Keratinocyte (primary cell): ENCODE data around the gene BAZ2B. TPM values are rescaled to one million over a fixed set of nuclear protein-coding genes. Genes with fewer than 3 reads are reported as not detected.

Experiments
- DNase-seq: peaks from one replicate; pipeline ENCODE4 v3.0.0-alpha.2; 2011; ENCODE audit warnings: low read depth, missing footprints, low spot score
- FAIRE-seq: peaks from 2 replicates; lab custom pipeline; 2011; peaks lifted over from hg19 to GRCh38; lab: Jason Lieb, UNC
- H2AFZ ChIP-seq: 2 replicates; pipeline ENCODE4 v1.6.0; 2012; ENCODE audit warnings: low read length, control low read depth, inconsistent platforms; ENCODE audit not compliant: control insufficient read depth
- H3K27ac ChIP-seq: 2 replicates; pipeline ENCODE4 v1.5.1; 2011; ENCODE audit warnings: low read length; ENCODE audit not compliant: control insufficient read depth, insufficient read depth
- H3K27me3 ChIP-seq: 3 replicates; pipeline ENCODE4 v1.6.0; 2011; ENCODE audit warnings: low read length; ENCODE audit not compliant: control insufficient read depth, insufficient read depth; ENCODE audit errors: extremely low read depth
- H3K36me3 ChIP-seq, 2 experiments: 2 replicates in 1 of 2; 3 replicates in 1 of 2; pipeline ENCODE4 v1.5.1; 2011; ENCODE audit warnings: low read length in 2 of 2, mild to moderate bottlenecking in 1 of 2; ENCODE audit not compliant: control insufficient read depth in 2 of 2, insufficient read depth in 2 of 2; ENCODE audit errors: extremely low read depth in 1 of 2
- H3K4me1 ChIP-seq: 3 replicates; pipeline ENCODE4 v1.5.1; 2011; ENCODE audit warnings: low read length; ENCODE audit not compliant: control insufficient read depth, insufficient read depth; ENCODE audit errors: extremely low read depth
- H3K4me2 ChIP-seq: 3 replicates; pipeline ENCODE4 v1.6.0; 2011; ENCODE audit warnings: low read depth, low read length; ENCODE audit not compliant: control insufficient read depth, insufficient read depth; ENCODE audit errors: extremely low read depth
- H3K4me3 ChIP-seq, 3 experiments: fragments of 200-600 bp in 1 of 3; sonication (generic) in 1 of 3; 2 replicates in 2 of 3; 3 replicates in 1 of 3; pipeline ENCODE4 v1.5.1; 2011 to 2016; ENCODE audit warnings: low read length in 3 of 3, mild to moderate bottlenecking in 3 of 3, control low read depth in 2 of 3, inconsistent platforms in 1 of 3, low read depth in 1 of 3, mixed read lengths in 1 of 3, mixed run types in 1 of 3, moderate library complexity in 1 of 3; ENCODE audit not compliant: control insufficient read depth in 2 of 3, insufficient read depth in 2 of 3; ENCODE audit errors: extremely low read depth in 1 of 3
- H3K79me2 ChIP-seq: 2 replicates; pipeline ENCODE4 v1.6.0; 2012; ENCODE audit warnings: low read length; ENCODE audit not compliant: control insufficient read depth, insufficient read depth
- H3K9ac ChIP-seq: 3 replicates; pipeline ENCODE4 v1.6.0; 2011; ENCODE audit warnings: low read length; ENCODE audit not compliant: control insufficient read depth, insufficient read depth; ENCODE audit errors: extremely low read depth
- H3K9me1 ChIP-seq: 3 replicates; pipeline ENCODE4 v1.6.0; 2011; ENCODE audit warnings: low read length; ENCODE audit not compliant: control insufficient read depth, insufficient read depth; ENCODE audit errors: extremely low read depth
- H3K9me3 ChIP-seq: 2 replicates; pipeline ENCODE4 v1.5.1; 2012; ENCODE audit warnings: low read depth, low read length; ENCODE audit not compliant: control insufficient read depth
- H4K20me1 ChIP-seq: 3 replicates; pipeline ENCODE4 v1.6.0; 2011; ENCODE audit warnings: low read length; ENCODE audit not compliant: control insufficient read depth, insufficient read depth; ENCODE audit errors: extremely low read depth
- EZH2 ChIP-seq: IDR thresholded peaks from one replicate; pipeline ENCODE4 v1.6.1; 2012; ENCODE audit warnings: inconsistent platforms, mild to moderate bottlenecking, low read length, moderate library complexity
- dilution Hi-C: fragments of 300-500 bp; cut with MboI; formaldehyde crosslinking; loops from one replicate; pipeline ENCODE4 v1.7.0; 2020; ENCODE audit warnings: low sequenced_read_pairs; ENCODE audit not compliant: extremely low pct_ligation_motif_present
- polyA plus RNA-seq, 5 experiments: library from polyadenylated mRNA; depleted of rRNA in 3 of 5; stranded (reverse) in 3 of 5; stranded (forward) in 1 of 5; unstranded in 1 of 5; fragments of >200 nt; gene quantifications; 1 replicate in 1 of 5; 2 replicates in 3 of 5; 3 replicates in 1 of 5; pipeline versions ENCODE4 v1.2.1 to v1.2.3, GENCODE V29; 2011 to 2012; ENCODE audit warnings: missing spikeins in 2 of 5, low read depth in 1 of 5, low replicate concordance in 1 of 5
- TF ChIP-seq, protein P1 (sequence below), 3 experiments: IDR thresholded peaks in 1 of 3; conservative IDR thresholded peaks in 1 of 3; optimal IDR thresholded peaks in 1 of 3; 2 replicates in 2 of 3; 3 replicates in 1 of 3; pipeline versions ENCODE3 to v1.5.1; 2011; ENCODE audit warnings: low read length in 3 of 3, mild to moderate bottlenecking in 3 of 3, moderate library complexity in 2 of 3, control low read depth in 1 of 3, inconsistent platforms in 1 of 3; ENCODE audit not compliant: insufficient read depth in 2 of 3; ENCODE audit errors: extremely low read depth in 1 of 3

Gene BAZ2B
- polyA plus RNA-seq, 1 donor (not counting 4 experiments of a cell fraction or from before 2014, with no cell fraction given): 27.0 TPM

DNA sequence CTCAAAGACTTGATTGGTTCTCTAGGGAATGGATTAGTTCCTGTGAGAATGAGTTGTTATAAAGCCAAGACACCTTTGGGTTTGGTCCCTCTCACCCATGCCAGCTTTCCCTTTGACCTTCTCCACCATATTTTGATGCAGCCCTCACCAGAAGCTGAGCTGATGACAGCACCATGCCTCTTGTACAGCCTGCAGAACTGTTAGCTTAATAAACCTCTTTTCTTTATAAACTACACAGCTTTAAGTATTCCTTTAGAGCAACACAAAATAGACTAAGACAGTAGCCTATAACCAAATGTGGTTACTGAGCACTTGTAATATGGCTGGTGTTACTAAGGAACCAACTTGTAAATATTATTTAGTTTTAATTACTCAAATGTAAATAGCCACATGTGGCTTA, 55.1 kb downstream of the BAZ2B start:
- Histone ChIP-seq H3K9me3 (no peaks in the 10 kb centered on the region), H3K27ac (no peak overlapping the region), H3K9me1 (no peaks in the 10 kb centered on the region), H2AFZ (no peak overlapping the region), H3K4me3 (no peak overlapping the region), H3K79me2 (no peaks in the 10 kb centered on the region), H4K20me1 (no peaks in the 10 kb centered on the region), H3K36me3 (no peaks in the 10 kb centered on the region), H3K9ac (no peak overlapping the region), H3K4me2 (no peak overlapping the region), H3K4me1 (no peaks in the 10 kb centered on the region), H3K27me3 (no peaks in the 10 kb centered on the region)
- DNase-seq (no peak), FAIRE-seq (peak; percentile 23)
- no peak for TF ChIP-seq EZH2
- TF ChIP-seq, protein P1, sequence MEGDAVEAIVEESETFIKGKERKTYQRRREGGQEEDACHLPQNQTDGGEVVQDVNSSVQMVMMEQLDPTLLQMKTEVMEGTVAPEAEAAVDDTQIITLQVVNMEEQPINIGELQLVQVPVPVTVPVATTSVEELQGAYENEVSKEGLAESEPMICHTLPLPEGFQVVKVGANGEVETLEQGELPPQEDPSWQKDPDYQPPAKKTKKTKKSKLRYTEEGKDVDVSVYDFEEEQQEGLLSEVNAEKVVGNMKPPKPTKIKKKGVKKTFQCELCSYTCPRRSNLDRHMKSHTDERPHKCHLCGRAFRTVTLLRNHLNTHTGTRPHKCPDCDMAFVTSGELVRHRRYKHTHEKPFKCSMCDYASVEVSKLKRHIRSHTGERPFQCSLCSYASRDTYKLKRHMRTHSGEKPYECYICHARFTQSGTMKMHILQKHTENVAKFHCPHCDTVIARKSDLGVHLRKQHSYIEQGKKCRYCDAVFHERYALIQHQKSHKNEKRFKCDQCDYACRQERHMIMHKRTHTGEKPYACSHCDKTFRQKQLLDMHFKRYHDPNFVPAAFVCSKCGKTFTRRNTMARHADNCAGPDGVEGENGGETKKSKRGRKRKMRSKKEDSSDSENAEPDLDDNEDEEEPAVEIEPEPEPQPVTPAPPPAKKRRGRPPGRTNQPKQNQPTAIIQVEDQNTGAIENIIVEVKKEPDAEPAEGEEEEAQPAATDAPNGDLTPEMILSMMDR (optimal IDR thresholded peaks at IDR 0.05 in 1 of 3, IDR thresholded peaks at IDR 0.05 in 1 of 3, conservative IDR thresholded peaks at IDR 0.05 in 1 of 3; ENCODE audit: extremely low read depth in 1 of 3, insufficient read depth in 2 of 3, low read length in 3 of 3): no peak
- dilution Hi-C loops: no loop called here

DNA sequence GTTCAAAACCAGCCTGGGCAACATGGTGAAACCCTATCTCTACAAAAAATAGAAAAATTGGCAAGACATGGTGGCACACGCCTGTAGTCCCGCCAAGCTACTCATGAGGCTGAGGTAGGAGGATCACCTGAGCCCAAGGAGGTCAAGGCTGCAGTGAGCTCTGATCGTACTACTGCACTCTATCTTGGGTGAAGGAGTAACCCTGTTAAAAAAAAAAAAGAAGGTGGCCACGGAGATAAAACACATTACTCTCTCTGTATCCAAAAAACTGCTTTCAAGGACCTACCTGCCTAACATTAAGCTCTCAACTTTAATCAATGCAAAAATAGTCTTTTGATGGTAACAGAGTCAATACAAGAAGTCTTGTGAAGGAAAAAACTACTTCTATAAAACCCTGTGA, 57.3 kb downstream of the BAZ2B start:
- H3K4me3 ChIP-seq: no peak overlapping the region
- no peak overlapping the region for H3K4me2 ChIP-seq
- no peak overlapping the region for H2AFZ ChIP-seq
- H3K27ac ChIP-seq: no peak overlapping the region
- H3K4me1 ChIP-seq: no peaks in the 10 kb centered on the region
- no peak for FAIRE-seq
- H3K9me3 ChIP-seq: no peaks in the 10 kb centered on the region
- no peaks in the 10 kb centered on the region for H3K27me3 ChIP-seq
- H3K9me1 ChIP-seq: no peaks in the 10 kb centered on the region
- no peaks in the 10 kb centered on the region for H4K20me1 ChIP-seq
- no peaks in the 10 kb centered on the region for H3K79me2 ChIP-seq
- H3K9ac ChIP-seq: no peak overlapping the region
- TF ChIP-seq EZH2: no peak
- TF ChIP-seq, protein P1 (optimal IDR thresholded peaks at IDR 0.05 in 1 of 3, IDR thresholded peaks at IDR 0.05 in 1 of 3, conservative IDR thresholded peaks at IDR 0.05 in 1 of 3; ENCODE audit: extremely low read depth in 1 of 3, insufficient read depth in 2 of 3, low read length in 3 of 3): no peak
- dilution Hi-C loops: no loop called here
- no peaks in the 10 kb centered on the region for H3K36me3 ChIP-seq
- no peak for DNase-seq
